ENCODE data around the gene PHYHD1.

Gene PHYHD1

DNA sequence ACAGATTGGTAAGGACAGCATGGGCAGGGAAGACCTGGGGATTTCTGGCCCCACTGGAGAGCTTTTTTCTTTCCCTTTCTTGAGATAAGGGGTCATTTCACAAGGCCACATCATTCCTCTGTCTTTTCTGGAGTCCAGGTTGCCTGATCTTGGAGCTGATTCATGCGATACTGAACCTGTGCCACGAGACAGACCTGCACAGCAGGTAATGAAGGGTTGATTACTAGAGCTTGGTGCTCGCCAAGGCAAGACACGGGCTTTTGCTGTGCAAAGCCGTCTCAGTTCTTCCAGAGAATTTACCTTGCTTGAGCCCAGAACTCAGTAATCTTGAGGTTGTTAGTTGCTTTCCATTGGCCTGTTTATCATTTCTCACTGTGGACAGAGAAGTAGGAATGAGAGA, 65.9 kb downstream of the PHYHD1 start:
- no peak for DNase-seq

DNA sequence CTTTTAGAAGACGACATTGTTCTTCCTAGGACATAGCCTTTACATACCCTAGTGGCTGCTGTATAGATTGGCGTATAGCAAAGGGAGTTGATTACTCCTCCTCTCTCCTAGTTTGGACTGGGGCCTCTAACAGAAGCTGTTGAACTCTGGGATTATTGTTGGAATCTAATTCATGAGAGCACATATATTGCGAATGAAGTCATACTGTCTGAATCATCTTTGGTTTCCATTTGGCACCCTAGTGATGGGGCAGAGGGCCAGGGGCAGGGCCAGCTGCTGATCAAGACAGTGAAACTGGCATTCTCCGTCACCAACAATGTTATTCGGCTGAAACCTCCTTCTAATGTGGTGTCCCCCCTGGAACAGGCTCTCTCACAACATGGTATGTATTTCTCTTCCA, 67.0 kb downstream of the PHYHD1 start:
- DNase-seq, result no peak

Measured in activated CD4-positive, alpha-beta T cell treated with anti-CD3 and anti-CD28 coated beads, Interleukin-2, amount 50 U/mL, for 16 hours (primary cell).